Vagina (tissue), 2 donors: Measurements from ENCODE around the gene PEX13. TPM values are rescaled to one million over a fixed set of nuclear protein-coding genes. Genes with fewer than 3 reads are reported as not detected.
"Not testable (repeated sequence)": the region's sequence is repeated elsewhere in the genome, so short reads cannot be mapped to it uniquely, and the experiment has no call there.

ENCODE experiments used
- DNase-seq, 2 donors: peaks; one replicate each; pipeline ENCODE4 v3.0.0-alpha.2; 2017; ENCODE audit errors: extremely low spot score in 2 of 2
- H3K27ac ChIP-seq: fragments of 200-600 bp; sonication (generic); one replicate; pipeline ENCODE4 v1.5.1; 2019
- H3K27me3 ChIP-seq: fragments of 200-600 bp; sonication (generic); one replicate; pipeline ENCODE4 v1.5.1; 2019
- H3K36me3 ChIP-seq, 2 donors: fragments of 200-600 bp; sonication (generic); one replicate each; pipeline ENCODE4 v1.5.1; 2017 to 2019
- H3K4me1 ChIP-seq: fragments of 200-600 bp; sonication (generic); one replicate; pipeline ENCODE4 v1.5.1; 2019
- H3K4me3 ChIP-seq, 2 donors: fragments of 200-600 bp; sonication (generic); 1 replicate in 1 of 2; 2 replicates in 1 of 2; pipeline ENCODE4 v1.5.1; 2016 to 2019
- H3K9me3 ChIP-seq: fragments of 200-600 bp; sonication (generic); one replicate; pipeline ENCODE4 v1.5.1; 2019
- POLR2A ChIP-seq, 2 donors: fragments of 450-650 bp; IDR thresholded peaks; one replicate each; pipeline ENCODE4 v1.6.1; 2017; ENCODE audit warnings: antibody characterized with exemption in 2 of 2, mild to moderate bottlenecking in 2 of 2, moderate library complexity in 2 of 2
- POLR2AphosphoS5 ChIP-seq, 2 donors: sonication (generic); formaldehyde crosslinking; IDR thresholded peaks; one replicate each; pipeline ENCODE4 v1.9.0; 2017; ENCODE audit warnings: antibody characterized with exemption in 2 of 2, mild to moderate bottlenecking in 2 of 2, low read depth in 1 of 2; ENCODE audit not compliant: insufficient read depth in 1 of 2
- intact Hi-C: fragments of 100-400 bp; cut with DNase I; formaldehyde crosslinking; loops from one replicate; pipeline ENCODE4 v1.15.1; 2023
- total RNA-seq: library from RNA; depleted of rRNA; stranded (reverse); fragments of >200 nt; gene quantifications from one replicate; pipeline ENCODE4 v1.2.3, GENCODE V29; 2016
- TF ChIP-seq, protein P1 (sequence below), 3 experiments: fragments of 450-650 bp in 2 of 3; fragments of 200-600 bp in 1 of 3; sonication (generic) in 1 of 3; IDR thresholded peaks; one replicate each; pipeline ENCODE4 v1.5.1; 2017 to 2019; ENCODE audit warnings: antibody characterized with exemption in 3 of 3, mild to moderate bottlenecking in 2 of 3, moderate library complexity in 2 of 3

The PEX13 gene
- total RNA-seq, 1 donor from 2014 or later: 18.7 TPM

DNA sequence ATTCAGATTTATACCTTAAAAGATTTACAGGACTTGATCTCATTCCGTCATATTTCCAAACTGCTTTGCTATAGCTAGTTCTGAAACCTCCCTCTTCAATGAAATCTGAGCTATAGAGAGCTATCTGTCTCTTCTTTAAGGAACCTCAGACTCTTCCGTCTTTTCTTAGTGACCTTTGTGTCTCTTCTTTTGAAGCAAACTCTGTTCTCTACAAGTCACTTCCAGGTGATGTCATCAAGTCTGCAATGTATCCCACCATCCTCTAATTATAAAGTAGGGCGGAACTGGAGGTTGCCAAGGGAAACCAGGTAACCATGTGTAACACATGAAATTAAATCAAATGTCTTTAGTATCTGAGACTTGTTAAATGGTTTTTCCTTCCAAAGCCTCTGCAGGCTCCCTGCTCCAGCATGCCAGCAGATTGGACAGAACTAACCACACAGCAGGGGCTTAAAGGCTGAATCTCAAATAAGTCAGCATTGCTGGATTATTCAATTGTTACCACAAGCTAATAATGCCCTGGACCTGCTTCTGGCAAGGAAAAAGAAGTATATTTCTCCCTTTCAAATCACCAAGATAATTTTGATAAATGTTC lies 41.2 kb upstream of the PEX13 start:
- H3K4me3 ChIP-seq: no peak overlapping the region
- no peak for DNase-seq
- H3K27ac ChIP-seq: no peak overlapping the region
- H3K36me3 ChIP-seq: no peaks in the 10 kb centered on the region
- H3K27me3 ChIP-seq: no peaks in the 10 kb centered on the region
- intact Hi-C loops: no loop called here
- H3K4me1 ChIP-seq: no peaks in the 10 kb centered on the region
- TF ChIP-seq POLR2A (IDR thresholded peaks at IDR 0.05): no peak
- TF ChIP-seq, protein P1, sequence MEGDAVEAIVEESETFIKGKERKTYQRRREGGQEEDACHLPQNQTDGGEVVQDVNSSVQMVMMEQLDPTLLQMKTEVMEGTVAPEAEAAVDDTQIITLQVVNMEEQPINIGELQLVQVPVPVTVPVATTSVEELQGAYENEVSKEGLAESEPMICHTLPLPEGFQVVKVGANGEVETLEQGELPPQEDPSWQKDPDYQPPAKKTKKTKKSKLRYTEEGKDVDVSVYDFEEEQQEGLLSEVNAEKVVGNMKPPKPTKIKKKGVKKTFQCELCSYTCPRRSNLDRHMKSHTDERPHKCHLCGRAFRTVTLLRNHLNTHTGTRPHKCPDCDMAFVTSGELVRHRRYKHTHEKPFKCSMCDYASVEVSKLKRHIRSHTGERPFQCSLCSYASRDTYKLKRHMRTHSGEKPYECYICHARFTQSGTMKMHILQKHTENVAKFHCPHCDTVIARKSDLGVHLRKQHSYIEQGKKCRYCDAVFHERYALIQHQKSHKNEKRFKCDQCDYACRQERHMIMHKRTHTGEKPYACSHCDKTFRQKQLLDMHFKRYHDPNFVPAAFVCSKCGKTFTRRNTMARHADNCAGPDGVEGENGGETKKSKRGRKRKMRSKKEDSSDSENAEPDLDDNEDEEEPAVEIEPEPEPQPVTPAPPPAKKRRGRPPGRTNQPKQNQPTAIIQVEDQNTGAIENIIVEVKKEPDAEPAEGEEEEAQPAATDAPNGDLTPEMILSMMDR (IDR thresholded peaks at IDR 0.05): no peak
- no peak for TF ChIP-seq POLR2AphosphoS5 (IDR thresholded peaks at IDR 0.05; ENCODE audit: insufficient read depth in 1 of 2, low read depth in 1 of 2)
- no peaks in the 10 kb centered on the region for H3K9me3 ChIP-seq

DNA sequence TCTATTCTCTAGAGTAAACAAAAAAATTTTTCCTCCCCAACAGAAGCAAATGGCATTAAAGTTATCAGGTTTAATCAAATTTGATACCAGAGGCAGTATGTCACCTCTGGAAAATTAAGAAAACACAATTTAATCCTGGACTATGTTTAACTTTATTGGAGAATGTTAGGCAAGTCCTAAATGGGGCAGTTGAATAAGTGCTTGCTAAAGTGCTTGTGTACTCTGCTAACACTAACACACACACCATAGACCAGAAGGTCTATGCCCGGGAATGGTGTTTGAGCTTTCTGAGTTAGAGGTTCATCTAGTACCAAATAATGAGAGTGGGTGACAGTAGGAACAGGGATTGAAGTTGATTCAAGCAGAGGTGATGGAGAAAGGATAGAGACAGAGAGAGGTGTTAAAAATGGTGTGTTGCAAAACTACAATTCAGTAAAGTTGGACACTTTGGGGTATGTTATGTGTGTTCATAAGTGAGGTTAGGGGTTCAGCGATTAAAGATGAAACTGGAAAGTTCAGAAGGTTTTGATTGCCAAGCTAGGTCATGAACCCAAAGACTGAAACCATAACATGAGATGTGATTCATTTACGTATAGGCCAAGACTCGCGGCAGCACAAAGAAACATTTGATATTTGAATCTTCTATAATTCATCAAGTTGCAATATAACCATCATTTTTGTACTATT lies 40.5 kb upstream of the PEX13 start:
- Histone ChIP-seq H3K27me3 (no peaks in the 10 kb centered on the region), H3K4me3 (no peak overlapping the region), H3K36me3 (no peaks in the 10 kb centered on the region), H3K9me3 (no peaks in the 10 kb centered on the region), H3K4me1 (no peaks in the 10 kb centered on the region), H3K27ac (no peak overlapping the region)
- TF ChIP-seq POLR2AphosphoS5 (IDR thresholded peaks at IDR 0.05; ENCODE audit: insufficient read depth in 1 of 2, low read depth in 1 of 2): no peak
- TF ChIP-seq, protein P1 (IDR thresholded peaks at IDR 0.05): no peak
- TF ChIP-seq POLR2A (IDR thresholded peaks at IDR 0.05): no peak
- no peak for DNase-seq
- intact Hi-C loops: no loop called here

DNA sequence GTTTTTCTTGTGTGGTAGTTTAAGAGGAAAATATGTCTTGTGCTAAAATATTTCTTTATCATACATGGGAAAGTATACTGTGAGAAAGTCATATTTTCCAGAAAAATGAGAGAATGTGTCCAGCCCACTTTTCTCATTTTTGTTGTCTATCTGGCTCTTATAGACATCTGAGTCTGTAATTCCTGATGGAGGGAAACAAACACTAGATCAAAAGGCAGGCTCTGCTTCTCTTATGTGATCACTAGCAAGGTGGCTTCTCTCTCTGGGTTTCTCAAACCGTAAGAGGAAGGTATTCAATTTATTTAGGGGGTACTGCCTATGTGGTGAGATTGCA lies 40.0 kb upstream of the PEX13 start:
- no peak for DNase-seq
- H3K27me3 ChIP-seq: no peaks in the 10 kb centered on the region
- H3K27ac ChIP-seq: no peak overlapping the region
- TF ChIP-seq, protein P1 (IDR thresholded peaks at IDR 0.05): no peak
- TF ChIP-seq POLR2AphosphoS5 (IDR thresholded peaks at IDR 0.05; ENCODE audit: insufficient read depth in 1 of 2, low read depth in 1 of 2): no peak
- TF ChIP-seq POLR2A (IDR thresholded peaks at IDR 0.05): no peak
- no peak overlapping the region for H3K4me3 ChIP-seq
- H3K4me1 ChIP-seq: no peaks in the 10 kb centered on the region
- H3K9me3 ChIP-seq: no peaks in the 10 kb centered on the region
- intact Hi-C loops: no loop called here
- no peaks in the 10 kb centered on the region for H3K36me3 ChIP-seq

DNA sequence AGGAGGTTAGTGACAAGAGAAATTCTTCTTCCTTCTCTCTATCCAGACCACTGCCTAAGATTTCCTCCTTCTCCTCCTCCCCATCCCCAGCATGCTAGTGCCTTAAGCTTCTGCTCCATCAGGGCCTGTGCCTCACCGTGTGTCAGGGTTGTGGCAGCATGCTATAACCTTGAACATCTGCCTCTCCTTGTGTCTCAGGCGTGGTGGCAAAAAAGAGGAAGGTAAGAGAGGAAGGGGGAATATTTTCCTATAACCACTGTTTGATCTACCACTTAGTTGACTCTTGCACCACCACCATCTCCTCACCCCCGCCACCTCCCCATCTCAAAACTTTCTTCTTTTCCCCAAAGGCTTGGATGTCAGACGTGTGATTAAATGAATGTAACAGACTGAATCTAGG lies 38.3 kb upstream of the PEX13 start:
- H3K4me1 ChIP-seq: no peaks in the 10 kb centered on the region
- no peaks in the 10 kb centered on the region for H3K36me3 ChIP-seq
- H3K27me3 ChIP-seq: no peaks in the 10 kb centered on the region
- no peak overlapping the region for H3K4me3 ChIP-seq
- H3K27ac ChIP-seq: no peak overlapping the region
- no peak for DNase-seq
- intact Hi-C loops: no loop called here
- H3K9me3 ChIP-seq: no peaks in the 10 kb centered on the region
- TF ChIP-seq POLR2A (IDR thresholded peaks at IDR 0.05) (no peak), POLR2AphosphoS5 (IDR thresholded peaks at IDR 0.05; ENCODE audit: insufficient read depth in 1 of 2, low read depth in 1 of 2) (no peak)
- TF ChIP-seq, protein P1 (IDR thresholded peaks at IDR 0.05): no peak

DNA sequence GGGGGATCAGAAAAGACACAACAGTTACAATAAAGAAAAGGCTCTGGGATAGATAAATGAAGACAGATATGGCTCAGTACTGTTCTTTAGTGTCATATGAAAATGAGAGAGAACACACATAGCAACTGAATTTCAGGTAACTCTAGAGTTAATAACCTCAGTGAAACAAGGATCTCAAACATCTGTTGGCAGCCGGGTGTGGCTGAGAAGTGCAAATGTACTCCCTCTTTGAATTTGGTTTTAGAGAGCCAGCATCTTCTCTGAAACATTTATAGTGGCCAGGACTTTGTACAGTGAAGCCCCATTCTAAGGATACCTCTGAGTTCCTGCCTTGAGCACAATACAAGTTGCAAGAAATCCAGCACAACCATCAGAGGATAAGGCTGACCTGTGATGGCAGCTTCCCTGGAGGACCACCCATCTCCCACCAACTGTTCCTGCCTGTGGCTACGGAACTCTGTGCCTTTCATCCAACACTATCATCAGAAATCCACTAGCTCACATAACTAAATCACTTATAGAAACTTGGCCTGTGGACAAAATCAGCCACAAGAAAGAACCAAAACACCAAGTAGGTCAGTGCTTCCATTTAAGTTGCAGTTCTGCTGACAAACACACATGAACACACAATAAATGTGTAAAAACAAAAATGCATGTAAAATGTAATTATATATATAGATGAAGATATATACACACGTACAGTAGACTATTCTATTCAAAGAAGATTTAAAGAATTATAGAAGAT lies 37.3 kb upstream of the PEX13 start:
- intact Hi-C loops: no loop called here
- no peaks in the 10 kb centered on the region for H3K36me3 ChIP-seq
- TF ChIP-seq POLR2A (IDR thresholded peaks at IDR 0.05) (no peak), POLR2AphosphoS5 (IDR thresholded peaks at IDR 0.05; ENCODE audit: insufficient read depth in 1 of 2, low read depth in 1 of 2) (no peak)
- TF ChIP-seq, protein P1 (IDR thresholded peaks at IDR 0.05): no peak

DNA sequence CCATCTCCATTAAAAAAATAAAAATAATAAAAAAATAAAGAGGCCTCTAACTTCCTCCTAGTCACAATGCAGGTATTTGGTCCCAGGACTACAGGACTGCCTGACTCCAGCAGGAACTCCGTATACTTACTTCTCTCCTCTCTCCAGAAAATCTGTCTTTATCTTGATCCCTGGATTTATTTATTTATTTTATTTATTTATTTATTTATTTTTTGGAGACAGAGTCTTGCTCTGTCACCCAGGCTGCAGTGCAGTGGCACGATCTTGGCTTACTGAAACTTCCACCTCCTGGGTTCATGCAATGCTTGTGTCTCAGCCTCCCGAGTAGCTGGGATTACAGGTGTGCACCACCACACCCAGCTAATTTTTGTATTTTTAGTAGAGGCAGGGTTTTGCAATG lies 35.5 kb upstream of the PEX13 start:
- intact Hi-C loops, H3K9me3 ChIP-seq, H3K27me3 ChIP-seq: not testable (repeated sequence)

More for the DNA sequence above, 37.3 kb upstream of the PEX13 start:
- H3K4me3 ChIP-seq: no peak overlapping the region
- no peaks in the 10 kb centered on the region for H3K9me3 ChIP-seq
- no peaks in the 10 kb centered on the region for H3K4me1 ChIP-seq
- no peak overlapping the region for H3K27ac ChIP-seq
- no peak for DNase-seq
- H3K27me3 ChIP-seq: no peaks in the 10 kb centered on the region

More for the DNA sequence above, 35.5 kb upstream of the PEX13 start:
- not testable (repeated sequence) for DNase-seq, H3K4me1 ChIP-seq, H3K36me3 ChIP-seq, H3K4me3 ChIP-seq, H3K27ac ChIP-seq
